Jurkat, Clone E6-1 (cell line): ENCODE measurements around the gene RWDD4. TPM values are rescaled to one million over a fixed set of nuclear protein-coding genes. Genes with fewer than 3 reads are reported as not detected.

ENCODE experiments used
- DNase-seq: peaks from one replicate; pipeline ENCODE4 v3.0.0-alpha.2; 2011; ENCODE audit warnings: low read depth, low spot score
- H3K4me3 ChIP-seq: 2 replicates; pipeline ENCODE4 v1.5.1; 2011; ENCODE audit warnings: mild to moderate bottlenecking, low read length, control low read depth, moderate library complexity
- polyA plus RNA-seq: library from polyadenylated mRNA; unstranded; fragments of >200 nt; gene quantifications from one replicate; pipeline ENCODE4 v1.2.1, GENCODE V29; 2012; ENCODE audit warnings: missing spikeins; ENCODE audit not compliant: insufficient read length, insufficient read depth

The RWDD4 gene
- polyA plus RNA-seq = 33.2 TPM

GRCh38 chr4:183659029-183659871, at the start of gene RWDD4, which contains the start of gene TRAPPC11:
RWDD4 (minus strand) TSS chr4:183659185; CDS start chr4:183658952, 233 bp downstream.
TRAPPC11 (plus strand) TSS chr4:183659293; CDS start chr4:183663868, 4,575 bp downstream.
- peak within 1 kb of the TSS; percentile 89 for H3K4me3 ChIP-seq
- DNase-seq = peak; percentile 98

- no peak for DNase-seq
- H3K4me3 ChIP-seq = no peak overlapping the region
Observed at GRCh38 chr4:183702492-183702891, 43.5 kb upstream of the RWDD4 start.

GRCh38 chr4:183700407-183700806, 41.4 kb upstream of the RWDD4 start:
- no peak overlapping the region for H3K4me3 ChIP-seq
- no peak for DNase-seq

- H3K4me3 ChIP-seq = no peak overlapping the region
- no peak for DNase-seq
Observed at GRCh38 chr4:183698909-183699308, 39.9 kb upstream of the RWDD4 start.

GRCh38 chr4:183691897-183692296, 32.9 kb upstream of the RWDD4 start:
- no peak for DNase-seq
- H3K4me3 ChIP-seq = no peak overlapping the region

- H3K4me3 ChIP-seq = no peak overlapping the region
- DNase-seq = no peak
Observed at GRCh38 chr4:183691006-183691405, 32.0 kb upstream of the RWDD4 start.

GRCh38 chr4:183688216-183688615, 29.2 kb upstream of the RWDD4 start:
- H3K4me3 ChIP-seq = no peak overlapping the region
- DNase-seq = no peak

GRCh38 chr4:183686461-183686860, 27.5 kb upstream of the RWDD4 start:
- no peak overlapping the region for H3K4me3 ChIP-seq
- no peak for DNase-seq

- H3K4me3 ChIP-seq = no peak overlapping the region
- DNase-seq = no peak
Observed at GRCh38 chr4:183681119-183681518, 22.1 kb upstream of the RWDD4 start.

GRCh38 chr4:183675625-183676024, 16.6 kb upstream of the RWDD4 start:
- no peak overlapping the region for H3K4me3 ChIP-seq
- no peak for DNase-seq

GRCh38 chr4:183674153-183674552, 15.2 kb upstream of the RWDD4 start:
- no peak overlapping the region for H3K4me3 ChIP-seq
- DNase-seq = no peak

GRCh38 chr4:183670960-183671555, 12.1 kb upstream of the RWDD4 start:
- H3K4me3 ChIP-seq = no peak overlapping the region
- no peak for DNase-seq

- DNase-seq = no peak
Observed at GRCh38 chr4:183670251-183670650, 11.3 kb upstream of the RWDD4 start.

GRCh38 chr4:183666088-183666487, 7.1 kb upstream of the RWDD4 start:
- DNase-seq = no peak
- no peak overlapping the region for H3K4me3 ChIP-seq

More at GRCh38 chr4:183670251-183670650, 11.3 kb upstream of the RWDD4 start:
- no peak overlapping the region for H3K4me3 ChIP-seq

GRCh38 chr4:183659872-183660242, 872 bp upstream of the RWDD4 start:
- peak overlapping the region; percentile 89 for H3K4me3 ChIP-seq
- DNase-seq = peak; percentile 5

- DNase-seq = no peak
- peak overlapping the region; percentile 89 for H3K4me3 ChIP-seq
Observed at GRCh38 chr4:183658362-183659028, 490 bp downstream of the RWDD4 start.

- H3K4me3 ChIP-seq = peak overlapping the region; percentile 89
Observed at GRCh38 chr4:183657564-183657963, 1.4 kb downstream of the RWDD4 start.

GRCh38 chr4:183645326-183645725, 13.7 kb downstream of the RWDD4 start:
- no peak overlapping the region for H3K4me3 ChIP-seq
- DNase-seq = no peak

More at GRCh38 chr4:183657564-183657963, 1.4 kb downstream of the RWDD4 start:
- DNase-seq = no peak

- no peak overlapping the region for H3K4me3 ChIP-seq
- no peak for DNase-seq
Observed at GRCh38 chr4:183639291-183639690, 19.7 kb downstream of the RWDD4 start.

- H3K4me3 ChIP-seq = no peak overlapping the region
- no peak for DNase-seq
Observed at GRCh38 chr4:183638436-183638835, 20.5 kb downstream of the RWDD4 start.
